Measurements from ENCODE around the gene UBA1.

DNA sequence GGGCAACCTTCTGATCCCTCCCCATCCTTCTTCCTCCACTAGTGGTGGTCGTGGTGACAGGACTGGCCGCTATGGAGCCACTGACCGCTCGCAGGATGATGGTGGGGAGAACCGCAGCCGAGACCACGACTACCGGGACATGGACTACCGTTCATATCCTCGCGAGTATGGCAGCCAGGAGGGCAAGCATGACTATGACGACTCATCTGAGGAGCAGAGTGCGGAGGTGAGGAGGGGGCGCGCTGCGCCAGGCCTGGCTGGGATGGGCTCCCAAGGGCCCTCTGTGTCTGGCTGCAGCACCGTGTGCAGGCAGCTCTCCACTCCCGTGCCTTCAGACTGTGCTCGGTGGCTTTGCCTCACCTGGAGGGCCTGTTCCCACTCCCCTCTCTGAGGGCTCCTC lies 24.4 kb upstream of the UBA1 start:
- TF ChIP-seq, protein P1, sequence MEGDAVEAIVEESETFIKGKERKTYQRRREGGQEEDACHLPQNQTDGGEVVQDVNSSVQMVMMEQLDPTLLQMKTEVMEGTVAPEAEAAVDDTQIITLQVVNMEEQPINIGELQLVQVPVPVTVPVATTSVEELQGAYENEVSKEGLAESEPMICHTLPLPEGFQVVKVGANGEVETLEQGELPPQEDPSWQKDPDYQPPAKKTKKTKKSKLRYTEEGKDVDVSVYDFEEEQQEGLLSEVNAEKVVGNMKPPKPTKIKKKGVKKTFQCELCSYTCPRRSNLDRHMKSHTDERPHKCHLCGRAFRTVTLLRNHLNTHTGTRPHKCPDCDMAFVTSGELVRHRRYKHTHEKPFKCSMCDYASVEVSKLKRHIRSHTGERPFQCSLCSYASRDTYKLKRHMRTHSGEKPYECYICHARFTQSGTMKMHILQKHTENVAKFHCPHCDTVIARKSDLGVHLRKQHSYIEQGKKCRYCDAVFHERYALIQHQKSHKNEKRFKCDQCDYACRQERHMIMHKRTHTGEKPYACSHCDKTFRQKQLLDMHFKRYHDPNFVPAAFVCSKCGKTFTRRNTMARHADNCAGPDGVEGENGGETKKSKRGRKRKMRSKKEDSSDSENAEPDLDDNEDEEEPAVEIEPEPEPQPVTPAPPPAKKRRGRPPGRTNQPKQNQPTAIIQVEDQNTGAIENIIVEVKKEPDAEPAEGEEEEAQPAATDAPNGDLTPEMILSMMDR (IDR thresholded peaks at IDR 0.05) = no peak
- no peak for TF ChIP-seq POLR2A (IDR thresholded peaks at IDR 0.05)

All from heart left ventricle (tissue), 13 donors.